Cardiac fibroblast (primary cell): Measurements from ENCODE around the gene PXDN.

Source experiments
- DNase-seq, 2 donors: peaks; one replicate each; pipeline versions ENCODE4 v3.0.0 to v3.0.0-alpha.2; 2010; ENCODE audit warnings: low read depth in 2 of 2
- H3K4me3 ChIP-seq, 2 donors: replicated peaks in 1 of 2; 1 replicate in 1 of 2; 2 replicates in 1 of 2; pipeline ENCODE4 v1.5.1; 2011; ENCODE audit warnings: low read depth in 2 of 2, low read length in 2 of 2, mild to moderate bottlenecking in 2 of 2, moderate library complexity in 1 of 2
- CTCF ChIP-seq: IDR thresholded peaks from one replicate; pipeline ENCODE4 v1.5.1; 2011; ENCODE audit warnings: low read depth, mild to moderate bottlenecking, low read length, inconsistent platforms

Gene PXDN

GRCh38 chr2:1743396-1744150 is 742 bp downstream of the PXDN start:
- TF ChIP-seq CTCF, result no peak
- DNase-seq, result peak; percentile 56 to 77
- H3K4me3 ChIP-seq, result peak overlapping the region; percentile 69 to 77

DNA sequence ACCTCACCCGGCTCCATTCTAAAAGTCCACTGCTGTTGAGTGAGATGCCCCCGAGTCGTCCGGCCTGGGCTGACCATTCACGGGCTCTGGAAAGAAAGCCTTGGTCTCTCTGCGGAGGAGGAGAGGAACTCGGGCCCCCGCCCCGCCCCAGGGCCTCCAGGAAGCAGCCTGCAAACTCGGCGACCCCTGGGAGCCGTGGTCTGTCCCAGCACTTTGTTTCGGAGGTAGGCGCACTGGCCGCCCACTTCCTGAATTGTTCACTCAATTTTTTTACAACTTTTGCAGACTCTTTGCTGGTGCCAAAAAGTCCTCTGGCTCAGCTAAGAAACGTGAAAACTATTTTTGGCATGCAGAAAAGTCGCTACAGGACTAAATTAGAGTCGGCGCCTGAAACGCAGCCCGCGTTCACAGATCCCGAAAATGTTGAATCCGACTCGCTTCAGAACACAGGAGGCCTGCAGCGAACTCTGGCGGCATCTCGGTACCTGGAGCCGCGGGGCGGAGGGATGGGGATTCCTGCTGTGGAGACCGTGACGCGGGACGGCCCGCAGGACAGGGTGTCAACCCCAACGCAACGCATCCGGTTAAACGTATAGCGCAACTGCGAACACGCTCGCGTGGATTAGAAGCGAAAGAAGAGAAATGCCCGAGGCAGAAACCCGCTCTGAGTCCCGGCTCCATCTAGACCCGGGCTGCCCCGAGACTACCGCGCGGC is 1.5 kb downstream of the PXDN start:
- H3K4me3 ChIP-seq, result peak overlapping the region; percentile 69 to 77
- peak; percentile 56 for TF ChIP-seq CTCF
- peak; percentile 93 to 95 for DNase-seq

- DNase-seq, result peak in 1 of 2 donors; percentile 54
- H3K4me3 ChIP-seq, result peak overlapping the region; percentile 69 to 77
- no peak for TF ChIP-seq CTCF
These were observed 2.0 kb downstream of the PXDN start for GRCh38 chr2:1742301-1742680.

- no peak for DNase-seq
- peak overlapping the region; percentile 69 to 77 for H3K4me3 ChIP-seq
- TF ChIP-seq CTCF, result no peak
These were observed 2.5 kb downstream of the PXDN start for GRCh38 chr2:1741851-1742250.

- no peak overlapping the region for H3K4me3 ChIP-seq
- no peak for DNase-seq
- TF ChIP-seq CTCF, result no peak
These were observed 3.4 kb downstream of the PXDN start for GRCh38 chr2:1740716-1741589.

DNA sequence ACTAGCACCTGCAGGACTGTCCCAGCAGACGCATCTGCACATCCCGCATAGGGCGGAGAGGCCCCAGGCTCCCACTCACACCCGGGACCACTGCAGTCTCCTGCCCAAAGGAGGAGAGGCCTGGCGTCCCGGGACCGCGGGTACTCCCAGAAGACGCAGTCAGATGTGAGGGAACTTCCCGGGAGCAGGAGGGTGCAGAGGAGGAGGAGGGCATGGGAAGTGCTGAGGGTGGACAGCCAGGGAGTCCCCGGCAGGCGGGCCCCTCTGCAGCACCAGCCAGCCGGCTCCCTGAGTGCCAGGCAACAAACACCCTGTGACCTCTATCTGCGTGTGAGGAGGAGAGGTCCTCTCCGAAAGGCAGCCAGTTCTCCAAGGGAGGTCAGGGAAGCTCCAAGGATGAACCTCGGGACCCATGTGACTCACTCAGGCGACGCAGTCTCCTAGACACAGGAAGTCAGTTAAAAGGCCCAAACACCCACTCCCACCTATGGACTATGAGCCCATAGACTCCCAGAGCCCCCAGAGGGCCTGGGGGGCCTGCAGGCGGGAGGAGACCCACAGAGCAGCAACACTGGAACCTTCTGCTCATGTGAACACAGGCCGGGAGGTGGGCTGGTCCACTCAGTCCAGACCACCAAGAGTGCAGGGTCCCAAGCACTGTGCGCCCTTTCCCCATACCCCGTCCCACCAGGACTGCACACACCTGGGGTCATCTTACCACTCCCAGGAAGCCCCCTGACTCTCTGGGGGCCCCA is 4.2 kb downstream of the PXDN start:
- peak; percentile 38 to 49 for DNase-seq
- H3K4me3 ChIP-seq, result no peak overlapping the region
- TF ChIP-seq CTCF, result no peak
